MCF 10A (cell line): ENCODE measurements around the gene TANC2. TPM values are rescaled to one million over a fixed set of nuclear protein-coding genes. Genes with fewer than 3 reads are reported as not detected.

ENCODE experiments used
- BruUV-seq: library from RNA; stranded (reverse); fragments of 400-500 nt; replicated peaks from 2 replicates; lab custom pipeline; 2021; lab: Mats Ljungman, UMichigan
- CTCF ChIA-PET: fragments of 300-600 bp; sonication (Branson Sonifier 250); formaldehyde crosslinking; extraction: SDS; loops from one replicate; lab custom pipeline; 2021; ENCODE audit warnings: antibody characterized with exemption, inconsistent platforms; lab: Yijun Ruan, JAX
- POLR2A ChIA-PET: fragments of 300-600, 350-650 bp; sonication (Branson Sonifier 250); formaldehyde crosslinking; extraction: SDS; loops from one replicate; lab custom pipeline; 2020; ENCODE audit warnings: antibody characterized with exemption, inconsistent platforms; lab: Yijun Ruan, JAX
- DNase-seq: peaks from one replicate; pipeline ENCODE4 v3.0.0-alpha.2; 2018; ENCODE audit not compliant: unreplicated experiment
- H3K27ac Mint-ChIP-seq: one replicate; pipeline ENCODE4 v1.8.0; 2022; ENCODE audit warnings: mild to moderate bottlenecking, low read depth, mixed read lengths; ENCODE audit not compliant: unreplicated experiment
- H3K27me3 Mint-ChIP-seq: one replicate; pipeline ENCODE4 v1.8.0; 2022; ENCODE audit warnings: mixed read lengths; ENCODE audit not compliant: insufficient read depth, unreplicated experiment
- H3K36me3 Mint-ChIP-seq: one replicate; pipeline ENCODE4 v1.8.0; 2022; ENCODE audit warnings: mild to moderate bottlenecking, moderate library complexity, mixed read lengths; ENCODE audit not compliant: insufficient read depth, unreplicated experiment
- H3K4me1 Mint-ChIP-seq: one replicate; pipeline ENCODE4 v1.8.0; 2022; ENCODE audit warnings: mixed read lengths; ENCODE audit not compliant: insufficient read depth, unreplicated experiment
- H3K4me3 Mint-ChIP-seq: one replicate; pipeline ENCODE4 v1.8.0; 2022; ENCODE audit warnings: mild to moderate bottlenecking, moderate library complexity, mixed read lengths; ENCODE audit not compliant: unreplicated experiment
- H3K9me3 Mint-ChIP-seq: one replicate; pipeline ENCODE4 v1.8.0; 2022; ENCODE audit warnings: mixed read lengths; ENCODE audit not compliant: unreplicated experiment
- CTCF ChIP-seq: fragments of 200-600 bp; IDR thresholded peaks from one replicate; pipeline ENCODE4 v1.8.0; 2022; ENCODE audit warnings: antibody characterized with exemption, mild to moderate bottlenecking; ENCODE audit not compliant: unreplicated experiment
- intact Hi-C: fragments of 100-400 bp; cut with micrococcal nuclease; formaldehyde crosslinking; loops from 2 replicates; pipeline ENCODE4 v1.14.1; 2022
- microRNA-seq: library from miRNA; unstranded; fragments of <30 nt; microRNA quantifications from one replicate; pipeline ENCODE4 v1.2.0, GENCODE V29; 2022
- total RNA-seq: library from RNA; stranded (reverse); gene quantifications from 2 replicates; pipeline ENCODE4 v1.2.3, GENCODE V29; 2022

TANC2 gene
- total RNA-seq, 1 experiment from 2014 or later = 141 TPM

GRCh38 chr17:63002625-63003024, 36.6 kb downstream of the TANC2 start:
- Mint-ChIP-seq H3K4me3 (no peak overlapping the region), H3K27me3 (no peaks in the 10 kb centered on the region), H3K27ac (no peak overlapping the region), H3K4me1 (peaks cover 16% of the 10 kb centered on the region), H3K36me3 (peaks cover 4% of the 10 kb centered on the region), H3K9me3 (no peaks in the 10 kb centered on the region)
- no peak for TF ChIP-seq CTCF
- ChIA-PET CTCF (interaction anchor here (0.6 kb wide), 1 partner anchor 330 kb away, joined by 3 read pairs; no protein-coding TSS in a partner anchor), POLR2A (interaction anchor here (1.0 kb wide), 1 partner anchor 13 kb away, joined by 3 read pairs; no protein-coding TSS in a partner anchor)
- no peak for DNase-seq
- BruUV-seq = no TSS peak
- intact Hi-C loops = no loop called here

GRCh38 chr17:63015824-63016223, 49.8 kb downstream of the TANC2 start:
- BruUV-seq = no TSS peak
- peaks cover 14% of the 10 kb centered on the region for H3K36me3 Mint-ChIP-seq
- CTCF ChIA-PET = no interaction called here
- intact Hi-C loops = no loop called here
- H3K27ac Mint-ChIP-seq = no peak overlapping the region
- H3K27me3 Mint-ChIP-seq = no peaks in the 10 kb centered on the region
- H3K4me1 Mint-ChIP-seq = peaks cover 6% of the 10 kb centered on the region
- TF ChIP-seq CTCF = no peak
- DNase-seq = no peak
- POLR2A ChIA-PET = interaction anchor here (1.0 to 1.7 kb wide), 3 partner anchors 10 to 17 kb away, joined by 3 to 10 read pairs (median 3); no protein-coding TSS in a partner anchor
- no peak overlapping the region for H3K4me3 Mint-ChIP-seq
- no peaks in the 10 kb centered on the region for H3K9me3 Mint-ChIP-seq

Small RNA genes within 50 kb of the gene (microRNA-seq; reads per million reads assigned to microRNA genes)
- gene MIR633 = not detected

Other genes with a start within 250 kb of the TANC2 start
- not detected in 2 replicates for gene MARCHF10, start 157.9 kb upstream of the TANC2 start, total RNA-seq